Astrocyte (in vitro differentiated cells and primary cell): ENCODE results near the gene CACNA1A. TPM values are rescaled to one million over a fixed set of nuclear protein-coding genes. Genes with fewer than 3 reads are reported as not detected.

Experiments used
- DNase-seq: peaks from one replicate; pipeline ENCODE4 v3.0.0-alpha.2; 2010; ENCODE audit warnings: low read depth
- FAIRE-seq: peaks from 2 replicates; lab custom pipeline; 2011; peaks lifted over from hg19 to GRCh38; lab: Jason Lieb, UNC
- H2AFZ ChIP-seq: 2 replicates; pipeline ENCODE4 v1.6.0; 2012; ENCODE audit warnings: low read depth, low read length, inconsistent platforms
- H3K27ac ChIP-seq: 2 replicates; pipeline ENCODE4 v1.5.1; 2011; ENCODE audit warnings: low read depth, low read length, inconsistent platforms
- H3K27me3 ChIP-seq: 2 replicates; pipeline ENCODE4 v1.6.0; 2011; ENCODE audit warnings: low read length, inconsistent platforms; ENCODE audit not compliant: insufficient read depth
- H3K36me3 ChIP-seq: 2 replicates; pipeline ENCODE4 v1.5.1; 2011; ENCODE audit warnings: low read length, inconsistent platforms; ENCODE audit not compliant: insufficient read depth
- H3K4me1 ChIP-seq: 2 replicates; pipeline ENCODE4 v1.5.1; 2011; ENCODE audit warnings: low read length, inconsistent platforms; ENCODE audit not compliant: insufficient read depth
- H3K4me2 ChIP-seq: 2 replicates; pipeline ENCODE4 v1.6.0; 2012; ENCODE audit warnings: low read length, inconsistent platforms
- H3K4me3 ChIP-seq: 2 replicates; pipeline ENCODE4 v1.5.1; 2011; ENCODE audit warnings: low read depth, mild to moderate bottlenecking, low read length, inconsistent platforms; ENCODE audit not compliant: insufficient read depth
- H3K79me2 ChIP-seq: 2 replicates; pipeline ENCODE4 v1.6.0; 2012; ENCODE audit warnings: mild to moderate bottlenecking, low read length, inconsistent platforms; ENCODE audit not compliant: insufficient read depth
- H3K9ac ChIP-seq: 2 replicates; pipeline ENCODE4 v1.6.0; 2012; ENCODE audit warnings: mild to moderate bottlenecking, low read length, inconsistent platforms
- H3K9me3 ChIP-seq: 2 replicates; pipeline ENCODE4 v1.5.1; 2012; ENCODE audit warnings: low read depth, mild to moderate bottlenecking, low read length, inconsistent platforms; ENCODE audit not compliant: insufficient read depth
- H4K20me1 ChIP-seq: 2 replicates; pipeline ENCODE4 v1.6.0; 2012; ENCODE audit warnings: low read length, inconsistent platforms; ENCODE audit not compliant: insufficient read depth
- H3K27ac Mint-ChIP-seq: one replicate; pipeline ENCODE4 v1.8.0; 2021; ENCODE audit warnings: mild to moderate bottlenecking, mixed read lengths; ENCODE audit not compliant: unreplicated experiment
- H3K27me3 Mint-ChIP-seq: one replicate; pipeline ENCODE4 v1.8.0; 2021; ENCODE audit warnings: low read depth, mixed read lengths; ENCODE audit not compliant: unreplicated experiment
- H3K36me3 Mint-ChIP-seq: one replicate; pipeline ENCODE4 v1.8.0; 2021; ENCODE audit warnings: low read depth, mixed read lengths; ENCODE audit not compliant: unreplicated experiment
- H3K4me1 Mint-ChIP-seq: one replicate; pipeline ENCODE4 v1.8.0; 2021; ENCODE audit warnings: low read depth, mixed read lengths; ENCODE audit not compliant: unreplicated experiment
- H3K4me3 Mint-ChIP-seq: one replicate; pipeline ENCODE4 v1.8.0; 2021; ENCODE audit warnings: mild to moderate bottlenecking, moderate library complexity, mixed read lengths; ENCODE audit not compliant: unreplicated experiment
- H3K9me3 Mint-ChIP-seq: one replicate; pipeline ENCODE4 v1.8.0; 2021; ENCODE audit warnings: mild to moderate bottlenecking, mixed read lengths; ENCODE audit not compliant: unreplicated experiment
- EZH2 ChIP-seq: IDR thresholded peaks from 2 replicates; pipeline ENCODE4 v1.6.1; 2012; ENCODE audit warnings: mild to moderate bottlenecking, low read length, inconsistent platforms; ENCODE audit not compliant: insufficient read depth
- total RNA-seq: library from RNA; stranded (reverse); gene quantifications from 2 replicates; pipeline ENCODE4 v1.2.1, GENCODE V29; 2021
- TF ChIP-seq, protein P1 (sequence below): IDR thresholded peaks from 2 replicates; pipeline ENCODE4 v1.5.1; 2011; ENCODE audit warnings: low read depth, mild to moderate bottlenecking, inconsistent platforms, low read length, moderate library complexity; ENCODE audit not compliant: insufficient read depth

The CACNA1A gene
- total RNA-seq, 1 donor from 2014 or later = 9.4 TPM

DNA sequence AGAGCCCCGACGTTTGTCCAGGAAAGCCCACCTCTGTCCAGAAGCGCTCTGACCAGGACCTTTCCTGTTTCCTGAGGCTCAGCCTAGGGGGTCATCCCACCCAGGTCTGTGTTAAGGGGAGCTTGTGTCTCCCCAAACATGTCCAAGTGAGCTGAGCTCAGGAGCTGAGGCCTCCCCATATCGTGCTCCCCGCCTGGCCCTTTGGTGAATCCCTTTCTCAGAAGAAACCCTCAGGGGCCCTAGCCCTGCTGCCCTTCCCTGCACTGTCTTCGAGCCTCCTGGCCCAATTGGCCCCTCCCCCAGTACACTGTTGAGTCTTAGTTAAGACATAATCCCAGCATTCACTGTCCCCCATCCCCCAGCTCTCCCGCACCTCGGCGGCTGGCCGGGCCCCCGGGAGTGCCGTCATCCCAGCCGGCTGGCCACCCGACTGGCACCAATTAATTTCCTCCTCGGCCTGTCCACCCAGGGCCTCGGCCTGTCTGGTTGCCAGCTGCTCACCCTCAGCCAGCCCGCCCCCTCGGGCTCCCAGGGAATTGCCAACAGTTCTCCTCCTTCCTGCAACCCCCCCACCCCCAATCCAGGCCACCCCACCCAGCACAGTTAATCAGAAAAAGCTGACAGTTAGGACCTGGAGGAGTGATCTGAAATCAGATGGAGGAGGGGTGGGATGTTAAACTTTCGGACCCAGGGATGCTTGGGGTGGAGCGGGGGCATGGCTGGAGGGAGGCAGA lies 342.5 kb downstream of the CACNA1A start:
- no peaks in the 10 kb centered on the region for H3K9me3 ChIP-seq
- peak overlapping the region; percentile 83 for H3K4me2 ChIP-seq
- H3K9ac ChIP-seq = peak overlapping the region; percentile 70
- Mint-ChIP-seq H3K36me3 (no peaks in the 10 kb centered on the region), H3K4me1 (peaks cover 28% of the 10 kb centered on the region), H3K27ac (peak overlapping the region; percentile 99), H3K9me3 (no peaks in the 10 kb centered on the region), H3K27me3 (no peaks in the 10 kb centered on the region), H3K4me3 (peak overlapping the region; percentile 78)
- peak overlapping the region; percentile 82 for H2AFZ ChIP-seq
- no peaks in the 10 kb centered on the region for H3K27me3 ChIP-seq
- no peak for TF ChIP-seq EZH2
- TF ChIP-seq, protein P1, sequence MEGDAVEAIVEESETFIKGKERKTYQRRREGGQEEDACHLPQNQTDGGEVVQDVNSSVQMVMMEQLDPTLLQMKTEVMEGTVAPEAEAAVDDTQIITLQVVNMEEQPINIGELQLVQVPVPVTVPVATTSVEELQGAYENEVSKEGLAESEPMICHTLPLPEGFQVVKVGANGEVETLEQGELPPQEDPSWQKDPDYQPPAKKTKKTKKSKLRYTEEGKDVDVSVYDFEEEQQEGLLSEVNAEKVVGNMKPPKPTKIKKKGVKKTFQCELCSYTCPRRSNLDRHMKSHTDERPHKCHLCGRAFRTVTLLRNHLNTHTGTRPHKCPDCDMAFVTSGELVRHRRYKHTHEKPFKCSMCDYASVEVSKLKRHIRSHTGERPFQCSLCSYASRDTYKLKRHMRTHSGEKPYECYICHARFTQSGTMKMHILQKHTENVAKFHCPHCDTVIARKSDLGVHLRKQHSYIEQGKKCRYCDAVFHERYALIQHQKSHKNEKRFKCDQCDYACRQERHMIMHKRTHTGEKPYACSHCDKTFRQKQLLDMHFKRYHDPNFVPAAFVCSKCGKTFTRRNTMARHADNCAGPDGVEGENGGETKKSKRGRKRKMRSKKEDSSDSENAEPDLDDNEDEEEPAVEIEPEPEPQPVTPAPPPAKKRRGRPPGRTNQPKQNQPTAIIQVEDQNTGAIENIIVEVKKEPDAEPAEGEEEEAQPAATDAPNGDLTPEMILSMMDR = no peak
- peaks cover 51% of the 10 kb centered on the region for H3K4me1 ChIP-seq
- H4K20me1 ChIP-seq = no peaks in the 10 kb centered on the region
- peak overlapping the region; percentile 90 for H3K27ac ChIP-seq
- peak; percentile 70 for DNase-seq
- peak overlapping the region; percentile 32 for H3K4me3 ChIP-seq
- no peak for FAIRE-seq
- H3K79me2 ChIP-seq = no peaks in the 10 kb centered on the region
- H3K36me3 ChIP-seq = no peaks in the 10 kb centered on the region

DNA sequence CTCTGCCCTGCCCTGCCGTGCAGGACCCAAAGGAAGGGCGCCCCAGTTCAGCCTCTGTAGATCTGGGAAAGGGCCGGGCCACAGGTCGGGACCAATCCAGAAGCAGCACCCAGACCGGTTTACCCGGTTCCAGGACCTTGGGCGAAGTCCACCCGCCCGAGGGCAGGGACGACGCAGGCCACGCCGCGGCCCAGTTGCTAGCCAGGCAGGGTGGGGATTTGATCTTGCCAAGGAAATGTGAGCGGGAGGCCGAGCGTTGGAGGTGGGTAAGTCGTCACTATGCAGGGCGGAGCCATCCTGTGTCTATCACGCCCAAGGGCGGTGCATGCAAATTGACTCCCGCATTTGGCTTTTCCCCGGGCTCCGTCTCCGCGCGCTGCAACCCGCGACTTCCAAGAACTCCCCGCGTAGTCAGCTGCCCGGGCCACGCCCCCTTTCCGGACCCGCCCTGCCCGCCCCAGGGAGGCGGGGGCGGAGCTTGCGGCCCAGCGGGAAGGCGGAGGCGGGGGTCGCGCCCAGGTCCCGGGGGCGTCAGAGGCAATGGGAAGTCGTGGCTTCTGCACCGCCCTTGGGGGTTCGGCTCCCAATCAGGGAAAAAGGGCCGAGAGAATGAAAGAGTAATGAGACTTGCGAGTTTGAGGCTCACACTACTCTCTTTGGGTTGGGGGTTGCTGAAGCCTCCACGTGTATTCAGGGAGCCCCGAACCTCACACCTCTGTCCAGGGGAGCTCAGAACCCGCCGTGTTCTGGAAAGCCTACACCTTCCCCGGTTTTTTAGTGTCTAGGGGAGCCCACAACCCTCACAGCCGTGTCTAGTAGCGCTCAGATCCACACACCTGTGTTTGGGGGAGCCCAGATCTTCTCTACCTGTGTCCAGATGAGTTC lies 343.3 kb downstream of the CACNA1A start:
- FAIRE-seq = no peak
- no peaks in the 10 kb centered on the region for H3K79me2 ChIP-seq
- Mint-ChIP-seq H3K27me3 (no peaks in the 10 kb centered on the region), H3K4me3 (peak overlapping the region; percentile 78), H3K36me3 (no peaks in the 10 kb centered on the region), H3K4me1 (peaks cover 28% of the 10 kb centered on the region), H3K27ac (peak overlapping the region; percentile 99), H3K9me3 (no peaks in the 10 kb centered on the region)
- no peaks in the 10 kb centered on the region for H3K9me3 ChIP-seq
- peaks cover 48% of the 10 kb centered on the region for H3K4me1 ChIP-seq
- peak overlapping the region; percentile 83 for H3K4me2 ChIP-seq
- peak; percentile 96 for DNase-seq
- H3K27ac ChIP-seq = peak overlapping the region; percentile 90
- H4K20me1 ChIP-seq = no peaks in the 10 kb centered on the region
- no peaks in the 10 kb centered on the region for H3K36me3 ChIP-seq
- TF ChIP-seq EZH2 = no peak
- TF ChIP-seq, protein P1 = no peak
- H3K9ac ChIP-seq = peak overlapping the region; percentile 70
- peak overlapping the region; percentile 82 for H2AFZ ChIP-seq
- no peaks in the 10 kb centered on the region for H3K27me3 ChIP-seq
- H3K4me3 ChIP-seq = peak overlapping the region; percentile 43
